HepG2 (cell line): ENCODE results near the gene DNASE1L2. TPM values are rescaled to one million over a fixed set of nuclear protein-coding genes. Genes with fewer than 3 reads are reported as not detected.

Experiments
- CEBPB ChIP-seq: IDR thresholded peaks from 2 replicates; pipeline ENCODE4 v1.6.1; 2011; ENCODE audit warnings: low read depth, low read length, improper control_type of control experiment, borderline replicate concordance
- HIVEP1 ChIP-seq: sonication (generic); formaldehyde crosslinking; IDR thresholded peaks from 2 replicates; pipeline ENCODE4 v1.4.0; 2020; ENCODE audit warnings: mild to moderate bottlenecking, missing genetic modification reagents
- HMGXB4 ChIP-seq, 2 experiments: sonication (generic) in 1 of 2; formaldehyde crosslinking in 1 of 2; IDR thresholded peaks; 2 replicates each; pipeline versions ENCODE4 v1.4.0 to v1.6.1; 2018 to 2020; ENCODE audit warnings: missing genetic modification reagents in 2 of 2, borderline replicate concordance in 1 of 2, low read depth in 1 of 2, mild to moderate bottlenecking in 1 of 2, missing biosample characterization in 1 of 2
- MED1 ChIP-seq: sonication (generic); formaldehyde crosslinking; IDR thresholded peaks from 2 replicates; pipeline ENCODE4 v1.4.0; 2020; ENCODE audit warnings: missing genetic modification reagents
- PAWR ChIP-seq: sonication (generic); formaldehyde crosslinking; IDR thresholded peaks from 2 replicates; pipeline ENCODE4 v1.4.0; 2020; ENCODE audit warnings: missing genetic modification reagents, mild to moderate bottlenecking, borderline replicate concordance
- PCBP1 ChIP-seq: fragments of 200-400 bp; formaldehyde crosslinking; IDR thresholded peaks from 2 replicates; pipeline ENCODE4 v1.6.1; 2017; ENCODE audit warnings: mild to moderate bottlenecking, low read depth, low read length, borderline replicate concordance
- POLR2AphosphoS5 ChIP-seq: IDR thresholded peaks from 2 replicates; pipeline ENCODE4 v1.6.1; 2012; ENCODE audit warnings: low read depth, low read length
- REXO4 ChIP-seq: sonication (generic); formaldehyde crosslinking; IDR thresholded peaks from 2 replicates; pipeline ENCODE4 v1.8.0; 2022; ENCODE audit warnings: missing genetic modification reagents, mild to moderate bottlenecking, borderline replicate concordance
- SALL1 ChIP-seq: sonication (generic); formaldehyde crosslinking; IDR thresholded peaks from 2 replicates; pipeline ENCODE4 v1.8.0; 2022; ENCODE audit warnings: mild to moderate bottlenecking, missing genetic modification reagents
- SAP130 ChIP-seq: IDR thresholded peaks from 2 replicates; pipeline ENCODE4 v1.6.1; 2016; ENCODE audit warnings: low read depth
- SP4 ChIP-seq: sonication (generic); formaldehyde crosslinking; IDR thresholded peaks from 2 replicates; pipeline ENCODE4 v1.8.1; 2023; ENCODE audit warnings: mild to moderate bottlenecking, missing genetic modification reagents
- STAG1 ChIP-seq: sonication (generic); formaldehyde crosslinking; IDR thresholded peaks from 2 replicates; pipeline ENCODE4 v1.4.0; 2020; ENCODE audit warnings: missing genetic modification reagents
- ZNF207 ChIP-seq: fragments of 450-650 bp; IDR thresholded peaks from 2 replicates; pipeline ENCODE4 v1.6.1; 2016; ENCODE audit warnings: antibody characterized with exemption, borderline replicate concordance
- ZNF263 ChIP-seq: sonication (generic); formaldehyde crosslinking; IDR thresholded peaks from 2 replicates; pipeline ENCODE4 v1.4.0; 2020; ENCODE audit warnings: missing genetic modification reagents
- ZNF644 ChIP-seq: IDR thresholded peaks from 2 replicates; pipeline ENCODE4 v1.6.1; 2016; ENCODE audit warnings: low read depth
- ZNF772 ChIP-seq: sonication (generic); formaldehyde crosslinking; IDR thresholded peaks from 2 replicates; pipeline ENCODE4 v1.5.0; 2020; ENCODE audit warnings: mild to moderate bottlenecking, missing genetic modification reagents
- ZNF891 ChIP-seq: sonication (generic); formaldehyde crosslinking; IDR thresholded peaks from 2 replicates; pipeline ENCODE4 v1.5.0; 2020; ENCODE audit warnings: mild to moderate bottlenecking, missing genetic modification reagents
- polyA plus RNA-seq, 8 experiments: library from polyadenylated mRNA; depleted of rRNA in 3 of 8; stranded (reverse) in 7 of 8; unstranded in 1 of 8; fragments of >200 nt; fragmentation: Illumina TruSeq in 4 of 8; extraction: Trizol in 4 of 8; gene quantifications; 2 replicates each; pipeline versions ENCODE4 v1.2.1 to v1.2.3, GENCODE V29; 2011 to 2016; ENCODE audit warnings: low read depth in 4 of 8, missing spikeins in 1 of 8, mixed read lengths in 1 of 8; ENCODE audit not compliant: insufficient read depth in 1 of 8
- total RNA-seq, 5 experiments: library from RNA; depleted of rRNA; stranded (reverse); fragments of >200 nt; fragmentation: Illumina TruSeq; extraction: Trizol; gene quantifications; 2 replicates each; pipeline ENCODE4 v1.2.3, GENCODE V29; 2016; ENCODE audit warnings: low read depth in 1 of 5
- TF ChIP-seq, protein P1 (sequence below): sonication (generic); formaldehyde crosslinking; IDR thresholded peaks from 2 replicates; pipeline ENCODE4 v1.4.0; 2020; ENCODE audit warnings: missing genetic modification reagents, borderline replicate concordance
- TF ChIP-seq, protein P2 (sequence below): sonication (generic); formaldehyde crosslinking; IDR thresholded peaks from 2 replicates; pipeline ENCODE4 v1.8.0; 2022; ENCODE audit warnings: mild to moderate bottlenecking, missing genetic modification reagents, moderate library complexity

DNASE1L2 gene
- total and polyA plus RNA-seq, 2 of the 13 experiments (the other 11 are each of a cell fraction or from before 2014, with no cell fraction given), result 0.44 to 0.50 TPM

- TF ChIP-seq PCBP1 (peak; percentile 27; the same call in 1 of the 2 replicates), ZNF891 (CRISPR knock-in tag) (peak; percentile 27; the same call in 1 of the 2 replicates), ZNF263 (CRISPR knock-in tag) (0 out of 2 replicates have a peak, but pooled peaks have one; percentile 22), CEBPB (no peak), ZNF644 (no peak), SP4 (CRISPR knock-in tag) (no peak), MED1 (CRISPR knock-in tag) (peak; percentile 53; the same call in 1 of the 2 replicates), POLR2AphosphoS5 (no peak), ZNF207 (no peak), SALL1 (CRISPR knock-in tag) (0 out of 2 replicates have a peak, but pooled peaks have one; percentile 13), HMGXB4 (CRISPR knock-in tag; IDR thresholded peaks at IDR 0.05; ENCODE audit: borderline replicate concordance in 1 of 2, low read depth in 1 of 2) (peak; percentile 27 to 77; a peak in 2 of 4 replicates), REXO4 (CRISPR knock-in tag) (no peak), HIVEP1 (CRISPR knock-in tag) (no peak), ZNF772 (CRISPR knock-in tag) (peak; percentile 49; the same call in 1 of the 2 replicates), PAWR (CRISPR knock-in tag) (no peak), STAG1 (peak; percentile 90), SAP130 (CRISPR knock-in tag) (peak; percentile 54; the same call in 1 of the 2 replicates)
- TF ChIP-seq, protein P1, sequence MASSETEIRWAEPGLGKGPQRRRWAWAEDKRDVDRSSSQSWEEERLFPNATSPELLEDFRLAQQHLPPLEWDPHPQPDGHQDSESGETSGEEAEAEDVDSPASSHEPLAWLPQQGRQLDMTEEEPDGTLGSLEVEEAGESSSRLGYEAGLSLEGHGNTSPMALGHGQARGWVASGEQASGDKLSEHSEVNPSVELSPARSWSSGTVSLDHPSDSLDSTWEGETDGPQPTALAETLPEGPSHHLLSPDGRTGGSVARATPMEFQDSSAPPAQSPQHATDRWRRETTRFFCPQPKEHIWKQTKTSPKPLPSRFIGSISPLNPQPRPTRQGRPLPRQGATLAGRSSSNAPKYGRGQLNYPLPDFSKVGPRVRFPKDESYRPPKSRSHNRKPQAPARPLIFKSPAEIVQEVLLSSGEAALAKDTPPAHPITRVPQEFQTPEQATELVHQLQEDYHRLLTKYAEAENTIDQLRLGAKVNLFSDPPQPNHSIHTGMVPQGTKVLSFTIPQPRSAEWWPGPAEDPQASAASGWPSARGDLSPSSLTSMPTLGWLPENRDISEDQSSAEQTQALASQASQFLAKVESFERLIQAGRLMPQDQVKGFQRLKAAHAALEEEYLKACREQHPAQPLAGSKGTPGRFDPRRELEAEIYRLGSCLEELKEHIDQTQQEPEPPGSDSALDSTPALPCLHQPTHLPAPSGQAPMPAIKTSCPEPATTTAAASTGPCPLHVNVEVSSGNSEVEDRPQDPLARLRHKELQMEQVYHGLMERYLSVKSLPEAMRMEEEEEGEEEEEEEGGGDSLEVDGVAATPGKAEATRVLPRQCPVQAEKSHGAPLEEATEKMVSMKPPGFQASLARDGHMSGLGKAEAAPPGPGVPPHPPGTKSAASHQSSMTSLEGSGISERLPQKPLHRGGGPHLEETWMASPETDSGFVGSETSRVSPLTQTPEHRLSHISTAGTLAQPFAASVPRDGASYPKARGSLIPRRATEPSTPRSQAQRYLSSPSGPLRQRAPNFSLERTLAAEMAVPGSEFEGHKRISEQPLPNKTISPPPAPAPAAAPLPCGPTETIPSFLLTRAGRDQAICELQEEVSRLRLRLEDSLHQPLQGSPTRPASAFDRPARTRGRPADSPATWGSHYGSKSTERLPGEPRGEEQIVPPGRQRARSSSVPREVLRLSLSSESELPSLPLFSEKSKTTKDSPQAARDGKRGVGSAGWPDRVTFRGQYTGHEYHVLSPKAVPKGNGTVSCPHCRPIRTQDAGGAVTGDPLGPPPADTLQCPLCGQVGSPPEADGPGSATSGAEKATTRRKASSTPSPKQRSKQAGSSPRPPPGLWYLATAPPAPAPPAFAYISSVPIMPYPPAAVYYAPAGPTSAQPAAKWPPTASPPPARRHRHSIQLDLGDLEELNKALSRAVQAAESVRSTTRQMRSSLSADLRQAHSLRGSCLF (CRISPR knock-in tag), result no peak
- TF ChIP-seq, protein P2, sequence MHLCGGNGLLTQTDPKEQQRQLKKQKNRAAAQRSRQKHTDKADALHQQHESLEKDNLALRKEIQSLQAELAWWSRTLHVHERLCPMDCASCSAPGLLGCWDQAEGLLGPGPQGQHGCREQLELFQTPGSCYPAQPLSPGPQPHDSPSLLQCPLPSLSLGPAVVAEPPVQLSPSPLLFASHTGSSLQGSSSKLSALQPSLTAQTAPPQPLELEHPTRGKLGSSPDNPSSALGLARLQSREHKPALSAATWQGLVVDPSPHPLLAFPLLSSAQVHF, result no peak
Measured at GRCh38 chr16:2194852-2195321, 41.4 kb upstream of the DNASE1L2 start (continued).
